ENCODE results near the gene RNF169.
A peak's percentile ranks its signal among the peaks of the same experiment; 100 is the strongest.

RNF169 gene

GRCh38 chr11:74791333-74792100 is 42.9 kb downstream of the RNF169 start:
- DNase-seq (ENCODE audit: low read depth): no peak
- H3K4me3 ChIP-seq (ENCODE audit: low read length): no peak overlapping the region
- TF ChIP-seq, protein P1, sequence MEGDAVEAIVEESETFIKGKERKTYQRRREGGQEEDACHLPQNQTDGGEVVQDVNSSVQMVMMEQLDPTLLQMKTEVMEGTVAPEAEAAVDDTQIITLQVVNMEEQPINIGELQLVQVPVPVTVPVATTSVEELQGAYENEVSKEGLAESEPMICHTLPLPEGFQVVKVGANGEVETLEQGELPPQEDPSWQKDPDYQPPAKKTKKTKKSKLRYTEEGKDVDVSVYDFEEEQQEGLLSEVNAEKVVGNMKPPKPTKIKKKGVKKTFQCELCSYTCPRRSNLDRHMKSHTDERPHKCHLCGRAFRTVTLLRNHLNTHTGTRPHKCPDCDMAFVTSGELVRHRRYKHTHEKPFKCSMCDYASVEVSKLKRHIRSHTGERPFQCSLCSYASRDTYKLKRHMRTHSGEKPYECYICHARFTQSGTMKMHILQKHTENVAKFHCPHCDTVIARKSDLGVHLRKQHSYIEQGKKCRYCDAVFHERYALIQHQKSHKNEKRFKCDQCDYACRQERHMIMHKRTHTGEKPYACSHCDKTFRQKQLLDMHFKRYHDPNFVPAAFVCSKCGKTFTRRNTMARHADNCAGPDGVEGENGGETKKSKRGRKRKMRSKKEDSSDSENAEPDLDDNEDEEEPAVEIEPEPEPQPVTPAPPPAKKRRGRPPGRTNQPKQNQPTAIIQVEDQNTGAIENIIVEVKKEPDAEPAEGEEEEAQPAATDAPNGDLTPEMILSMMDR (conservative IDR thresholded peaks at IDR 0.05; ENCODE audit: low read length): no peak

DNA sequence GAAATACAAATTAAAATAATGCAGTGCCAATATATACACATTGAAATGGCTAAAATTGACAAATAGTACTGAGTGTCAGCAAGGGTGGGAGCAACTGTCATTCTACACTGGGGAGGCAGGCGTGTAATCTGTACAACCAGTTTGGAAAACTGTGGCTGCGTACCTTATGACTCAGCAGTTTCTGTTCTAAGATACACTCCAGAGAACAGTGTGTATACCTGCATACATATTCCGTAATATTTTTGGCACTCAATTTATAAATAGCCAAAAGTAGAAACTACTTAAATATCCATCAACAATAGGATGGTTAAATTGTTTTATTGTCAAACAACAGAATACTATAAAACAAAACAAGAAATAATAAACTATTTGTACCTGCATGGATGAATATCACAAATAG is 57.6 kb downstream of the RNF169 start:
- H3K4me3 ChIP-seq (ENCODE audit: low read length): no peak overlapping the region
- TF ChIP-seq, protein P1 (conservative IDR thresholded peaks at IDR 0.05; ENCODE audit: low read length): no peak
- no peak for DNase-seq (ENCODE audit: low read depth)

GRCh38 chr11:74809801-74810200 is 61.2 kb downstream of the RNF169 start:
- no peak overlapping the region for H3K4me3 ChIP-seq (ENCODE audit: low read length)
- no peak for DNase-seq (ENCODE audit: low read depth)
- TF ChIP-seq, protein P1 (conservative IDR thresholded peaks at IDR 0.05; ENCODE audit: low read length): no peak

GRCh38 chr11:74815966-74816365 is 67.3 kb downstream of the RNF169 start:
- TF ChIP-seq, protein P1 (conservative IDR thresholded peaks at IDR 0.05; ENCODE audit: low read length): no peak
- no peak for DNase-seq (ENCODE audit: low read depth)

DNA sequence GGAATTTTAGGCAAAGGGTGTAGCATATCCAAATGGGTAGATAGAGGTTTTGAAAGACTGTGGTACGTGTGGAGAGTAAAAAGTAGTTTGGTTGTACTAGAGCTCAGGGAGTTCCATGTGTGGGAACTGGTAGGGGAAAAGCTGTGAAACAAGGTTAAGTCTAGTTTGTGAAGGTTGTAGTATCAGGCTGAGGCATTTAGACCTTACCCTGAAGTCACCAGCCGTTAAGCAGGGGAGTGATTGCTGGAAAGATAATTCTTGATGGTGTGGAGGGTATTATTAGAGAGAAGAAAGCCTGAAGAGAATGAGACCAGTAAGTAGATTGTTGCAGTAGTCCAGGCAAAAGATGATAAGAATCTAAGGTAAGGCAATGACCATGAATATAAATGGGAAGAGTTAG is 68.0 kb downstream of the RNF169 start:
- DNase-seq (ENCODE audit: low read depth): no peak
- H3K4me3 ChIP-seq (ENCODE audit: low read length): no peak overlapping the region
- TF ChIP-seq, protein P1 (conservative IDR thresholded peaks at IDR 0.05; ENCODE audit: low read length): no peak

More at GRCh38 chr11:74815966-74816365, 67.3 kb downstream of the RNF169 start:
- H3K4me3 ChIP-seq (ENCODE audit: low read length): no peak overlapping the region

DNA sequence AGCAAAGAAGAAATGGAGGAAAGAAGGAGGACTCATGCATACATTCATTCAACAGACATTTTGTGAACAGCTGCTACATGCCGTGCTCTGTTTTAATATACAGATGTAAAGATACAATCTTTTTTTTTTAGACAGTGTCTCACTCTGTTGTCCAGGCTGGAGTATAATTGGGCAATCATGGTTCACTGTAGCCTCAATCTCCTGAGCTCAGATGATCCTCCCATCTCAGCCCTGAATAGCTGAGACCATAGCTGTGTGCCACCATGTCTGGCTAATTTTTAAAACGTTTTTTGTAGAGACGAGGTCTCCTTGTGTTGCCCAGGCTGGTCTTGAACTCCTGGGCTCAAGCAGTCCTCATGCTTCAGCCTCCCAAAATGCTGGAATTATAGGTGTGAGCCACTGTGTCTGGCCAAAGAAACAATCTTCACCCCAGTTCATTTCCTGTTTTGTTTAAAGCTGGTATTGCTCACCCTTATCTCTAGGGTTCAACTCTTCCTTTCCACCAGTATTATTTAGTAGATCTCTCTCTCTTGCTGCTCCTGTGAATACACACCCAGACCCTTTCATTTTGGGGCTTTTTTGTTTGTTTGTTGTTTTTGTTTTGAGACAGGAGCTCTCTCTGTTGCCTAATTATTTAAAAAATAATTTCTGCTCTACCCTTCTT is 69.8 kb downstream of the RNF169 start:
- TF ChIP-seq, protein P1 (conservative IDR thresholded peaks at IDR 0.05; ENCODE audit: low read length): no peak
- no peak overlapping the region for H3K4me3 ChIP-seq (ENCODE audit: low read length)
- no peak for DNase-seq (ENCODE audit: low read depth)

- TF ChIP-seq, protein P1 (conservative IDR thresholded peaks at IDR 0.05; ENCODE audit: low read length): no peak
- peak; percentile 51 for DNase-seq (ENCODE audit: low read depth)
- no peak overlapping the region for H3K4me3 ChIP-seq (ENCODE audit: low read length)
Measured at GRCh38 chr11:74819400-74819799, 70.8 kb downstream of the RNF169 start.

All from AG10803 (cell line).